ENCODE measurements around the gene SPECC1. TPM values are rescaled to one million over a fixed set of nuclear protein-coding genes. Genes with fewer than 3 reads are reported as not detected.

SPECC1 gene
- total and polyA plus RNA-seq, 2 of the 4 experiments (the other 2 are of a cell fraction) = 16.9 to 26.2 TPM

GRCh38 chr17:20028443-20028842, 19.3 kb downstream of the SPECC1 start:
- ATAC-seq (ENCODE audit: low read depth) = no peak
- POLR2A ChIA-PET (ENCODE audit: unreplicated experiment) = no interaction called here
- dilution Hi-C loops (cut with HindIII; ENCODE audit: low sequenced_read_pairs, unreplicated experiment) = no loop called here

More at GRCh38 chr17:20028443-20028842, 19.3 kb downstream of the SPECC1 start:
- Histone ChIP-seq H3K9me3 (ENCODE audit: control insufficient read depth, insufficient read depth, low read length) (no peaks in the 10 kb centered on the region), H4K5ac (ENCODE audit: low read depth, low read length) (no peak overlapping the region), H3K56ac (ENCODE audit: extremely low read depth, insufficient read depth, low read length) (no peak overlapping the region), H3K79me1 (ENCODE audit: low read depth in 1 of 2, low read length in 2 of 2) (no peaks in the 10 kb centered on the region), H2BK120ac (ENCODE audit: low read depth, low read length) (no peak overlapping the region), H4K8ac (ENCODE audit: low read depth in 2 of 2, low read length in 2 of 2) (no peak overlapping the region), H3K9ac (ENCODE audit: low read depth, low read length) (no peak overlapping the region), H3K4ac (ENCODE audit: low read depth, low read length) (no peak overlapping the region), H3K27ac (ENCODE audit: insufficient read depth, low read length) (no peak overlapping the region), H3K4me3 (ENCODE audit: insufficient read depth, low read depth, low read length) (no peak overlapping the region), H2AK9ac (replicated peaks; ENCODE audit: low read depth, low read length, poor library complexity) (no peak overlapping the region), H4K91ac (ENCODE audit: insufficient read depth, low read depth, low read length) (no peak overlapping the region), H2AK5ac (ENCODE audit: low read depth, low read length) (no peak overlapping the region), H3K14ac (replicated peaks; ENCODE audit: low read depth, low read length) (no peak overlapping the region), H2BK15ac (ENCODE audit: low read depth, low read length) (no peak overlapping the region), H3K27me3 (ENCODE audit: control insufficient read depth, insufficient read depth, low read length) (peaks cover 9% of the 10 kb centered on the region; the same call in 1 of the 2 replicates), H2BK20ac (ENCODE audit: low read depth, low read length) (no peak overlapping the region), H3K4me1 (ENCODE audit: control insufficient read depth, insufficient read depth, low read length) (no peaks in the 10 kb centered on the region), H3K9me1 (ENCODE audit: insufficient read depth, low read length) (no peaks in the 10 kb centered on the region), H3K18ac (ENCODE audit: low read depth, low read length) (no peak overlapping the region), H3K36me3 (ENCODE audit: control insufficient read depth, insufficient read depth, low read length) (no peaks in the 10 kb centered on the region), H2BK5ac (ENCODE audit: low read depth, low read length, poor library complexity, severe bottlenecking) (no peak overlapping the region), H3K4me2 (ENCODE audit: low read depth, low read length) (no peak overlapping the region), H3K23ac (ENCODE audit: low read depth, low read length) (no peak overlapping the region), H4K20me1 (ENCODE audit: insufficient read depth, low read length) (no peaks in the 10 kb centered on the region), H2AFZ (replicated peaks; ENCODE audit: low read length, poor library complexity) (no peak overlapping the region)
- no TSS peak for BruUV-seq (replicated peaks)
- in situ Hi-C loops (cut with MboI; ENCODE audit: low sequenced_read_pairs) = no loop called here
- intact Hi-C loops (cut with micrococcal nuclease) = no loop called here
- no CpG with 5 or more reads among the region's 3 CpGs for WGBS, 2 experiments (ENCODE audit: extremely low coverage in 2 of 2, insufficient read length in 1 of 2)
- CTCF ChIA-PET = no interaction called here
- no peak for DNase-seq
- TF ChIP-seq MXI1 (IDR thresholded peaks at IDR 0.05; ENCODE audit: borderline replicate concordance, low read depth, low read length) = no peak
- no peak for TF ChIP-seq MAZ (IDR thresholded peaks at IDR 0.05; ENCODE audit: borderline replicate concordance, low read depth, low read length)
- TF ChIP-seq CEBPB (IDR thresholded peaks at IDR 0.05; ENCODE audit: low read depth, low read length) = peak; percentile 27; the same call in 1 of the 2 replicates

All from IMR-90 (cell line).